SK-N-SH (cell line): ENCODE data around the gene GAS2L2.

Experiments
- RAD21 ChIP-seq: IDR thresholded peaks from 2 replicates; pipeline ENCODE4 v1.6.1; 2012; ENCODE audit warnings: mild to moderate bottlenecking, low read length
- TAF1 ChIP-seq: IDR thresholded peaks from 2 replicates; pipeline ENCODE4 v1.6.1; 2012; ENCODE audit warnings: low read depth, mild to moderate bottlenecking, low read length, moderate library complexity, borderline replicate concordance

DNA sequence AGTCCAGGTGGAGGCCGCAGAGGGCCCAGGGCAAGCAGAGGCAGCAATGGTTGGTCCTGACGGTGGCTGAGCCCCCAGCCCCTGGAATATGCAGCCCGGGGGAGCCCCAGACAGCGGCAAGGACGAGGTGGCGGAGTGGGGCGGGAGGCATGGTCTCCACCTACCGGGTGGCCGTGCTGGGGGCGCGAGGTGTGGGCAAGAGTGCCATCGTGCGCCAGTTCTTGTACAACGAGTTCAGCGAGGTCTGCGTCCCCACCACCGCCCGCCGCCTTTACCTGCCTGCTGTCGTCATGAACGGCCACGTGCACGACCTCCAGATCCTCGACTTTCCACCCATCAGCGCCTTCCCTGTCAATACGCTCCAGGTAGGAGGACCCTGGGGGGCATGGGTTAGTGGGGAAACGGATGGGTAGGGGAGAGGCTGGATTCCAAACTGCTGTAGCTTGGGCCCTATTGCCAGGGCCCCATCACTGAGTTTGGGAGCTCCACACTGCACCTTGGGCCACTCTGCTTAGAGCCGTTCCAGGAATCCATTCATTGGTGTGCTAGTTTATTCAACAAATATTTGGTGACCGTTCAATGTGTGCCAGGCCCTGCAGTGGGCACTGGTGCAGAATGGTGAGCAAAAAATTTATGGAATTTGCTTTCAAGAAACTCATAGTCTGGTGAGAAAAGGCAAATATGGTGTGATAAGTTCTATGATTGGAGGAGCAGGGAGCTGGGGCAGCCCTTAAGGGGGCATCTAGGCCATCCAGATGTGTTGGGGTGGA lies 17.8 kb downstream of the GAS2L2 start:
- TF ChIP-seq TAF1 (no peak), RAD21 (no peak)
